Lower leg skin (tissue), 3 donors: ENCODE data around the gene CCT8L2.
"Not testable (repeated sequence)": the region's sequence is repeated elsewhere in the genome, so short reads cannot be mapped to it uniquely, and the experiment has no call there.

Experiments
- CTCF ChIP-seq, 3 donors: fragments of 450-650 bp; IDR thresholded peaks; one replicate each; pipeline ENCODE4 v1.5.1; 2016; ENCODE audit warnings: antibody characterized with exemption in 3 of 3, mild to moderate bottlenecking in 3 of 3, moderate library complexity in 2 of 3
- POLR2A ChIP-seq, 2 donors: fragments of 450-650 bp; IDR thresholded peaks; one replicate each; pipeline ENCODE4 v1.6.1; 2016 to 2017; ENCODE audit warnings: antibody characterized with exemption in 2 of 2, mild to moderate bottlenecking in 1 of 2, moderate library complexity in 1 of 2

GRCh38 chr22:16635442-16635841 lies 42.8 kb upstream of the CCT8L2 start:
- not testable (repeated sequence) for TF ChIP-seq CTCF, POLR2A (IDR thresholded peaks at IDR 0.05)
